ENCODE results near the gene AK5.

The AK5 gene

GRCh38 chr1:77350012-77350770 is 68.4 kb downstream of the AK5 start:
- DNase-seq (ENCODE audit: low read depth in 2 of 2, low spot score in 1 of 2): no peak

- no peak for DNase-seq (ENCODE audit: low read depth in 2 of 2, low spot score in 1 of 2)
These were observed 72.7 kb downstream of the AK5 start for GRCh38 chr1:77354536-77354935.

GRCh38 chr1:77355010-77355409 is 73.2 kb downstream of the AK5 start:
- DNase-seq (ENCODE audit: low read depth in 2 of 2, low spot score in 1 of 2): no peak

GRCh38 chr1:77356136-77356535 is 74.3 kb downstream of the AK5 start:
- no peak for DNase-seq (ENCODE audit: low read depth in 2 of 2, low spot score in 1 of 2)

GRCh38 chr1:77360256-77360655 is 78.4 kb downstream of the AK5 start:
- DNase-seq (ENCODE audit: low read depth in 2 of 2, low spot score in 1 of 2): no peak

- no peak for DNase-seq (ENCODE audit: low read depth in 2 of 2, low spot score in 1 of 2)
These were observed 79.8 kb downstream of the AK5 start for GRCh38 chr1:77361621-77362020.

- no peak for DNase-seq (ENCODE audit: low read depth in 2 of 2, low spot score in 1 of 2)
These were observed 88.3 kb downstream of the AK5 start for GRCh38 chr1:77370161-77370560.

- no peak for DNase-seq (ENCODE audit: low read depth in 2 of 2, low spot score in 1 of 2)
These were observed 88.9 kb downstream of the AK5 start for GRCh38 chr1:77370583-77371306.

GRCh38 chr1:77371396-77371795 is 89.6 kb downstream of the AK5 start:
- no peak for DNase-seq (ENCODE audit: low read depth in 2 of 2, low spot score in 1 of 2)

- no peak for DNase-seq (ENCODE audit: low read depth in 2 of 2, low spot score in 1 of 2)
These were observed 91.9 kb downstream of the AK5 start for GRCh38 chr1:77373702-77374101.

- no peak for DNase-seq (ENCODE audit: low read depth in 2 of 2, low spot score in 1 of 2)
These were observed 93.7 kb downstream of the AK5 start for GRCh38 chr1:77375541-77375940.

- no peak for DNase-seq (ENCODE audit: low read depth in 2 of 2, low spot score in 1 of 2)
These were observed 94.2 kb downstream of the AK5 start for GRCh38 chr1:77375990-77376389.

GRCh38 chr1:77378723-77379535 is 97.1 kb downstream of the AK5 start:
- DNase-seq (ENCODE audit: low read depth in 2 of 2, low spot score in 1 of 2): no peak

GRCh38 chr1:77382366-77382765 is 100.5 kb downstream of the AK5 start:
- no peak for DNase-seq (ENCODE audit: low read depth in 2 of 2, low spot score in 1 of 2)

GRCh38 chr1:77383236-77383635 is 101.4 kb downstream of the AK5 start:
- DNase-seq (ENCODE audit: low read depth in 2 of 2, low spot score in 1 of 2): no peak

GRCh38 chr1:77385551-77385950 is 103.7 kb downstream of the AK5 start:
- DNase-seq (ENCODE audit: low read depth in 2 of 2, low spot score in 1 of 2): no peak

GRCh38 chr1:77386276-77386675 is 104.5 kb downstream of the AK5 start:
- no peak for DNase-seq (ENCODE audit: low read depth in 2 of 2, low spot score in 1 of 2)

GRCh38 chr1:77387553-77387952 is 105.7 kb downstream of the AK5 start:
- no peak for DNase-seq (ENCODE audit: low read depth in 2 of 2, low spot score in 1 of 2)

GRCh38 chr1:77388661-77389060 is 106.8 kb downstream of the AK5 start:
- no peak for DNase-seq (ENCODE audit: low read depth in 2 of 2, low spot score in 1 of 2)

GRCh38 chr1:77392486-77392885 is 110.7 kb downstream of the AK5 start:
- no peak for DNase-seq (ENCODE audit: low read depth in 2 of 2, low spot score in 1 of 2)

GRCh38 chr1:77394166-77394565 is 112.3 kb downstream of the AK5 start:
- DNase-seq (ENCODE audit: low read depth in 2 of 2, low spot score in 1 of 2): no peak

- DNase-seq (ENCODE audit: low read depth in 2 of 2, low spot score in 1 of 2): no peak
These were observed 113.2 kb downstream of the AK5 start for GRCh38 chr1:77395051-77395450.
